ENCODE results near the gene ASB3.

The ASB3 gene

GRCh38 chr2:53813151-53813550 is 26.4 kb upstream of the ASB3 start:
- no peak overlapping the region for H3K4me3 ChIP-seq (ENCODE audit: low read depth, low read length)
- TF ChIP-seq, protein P1, sequence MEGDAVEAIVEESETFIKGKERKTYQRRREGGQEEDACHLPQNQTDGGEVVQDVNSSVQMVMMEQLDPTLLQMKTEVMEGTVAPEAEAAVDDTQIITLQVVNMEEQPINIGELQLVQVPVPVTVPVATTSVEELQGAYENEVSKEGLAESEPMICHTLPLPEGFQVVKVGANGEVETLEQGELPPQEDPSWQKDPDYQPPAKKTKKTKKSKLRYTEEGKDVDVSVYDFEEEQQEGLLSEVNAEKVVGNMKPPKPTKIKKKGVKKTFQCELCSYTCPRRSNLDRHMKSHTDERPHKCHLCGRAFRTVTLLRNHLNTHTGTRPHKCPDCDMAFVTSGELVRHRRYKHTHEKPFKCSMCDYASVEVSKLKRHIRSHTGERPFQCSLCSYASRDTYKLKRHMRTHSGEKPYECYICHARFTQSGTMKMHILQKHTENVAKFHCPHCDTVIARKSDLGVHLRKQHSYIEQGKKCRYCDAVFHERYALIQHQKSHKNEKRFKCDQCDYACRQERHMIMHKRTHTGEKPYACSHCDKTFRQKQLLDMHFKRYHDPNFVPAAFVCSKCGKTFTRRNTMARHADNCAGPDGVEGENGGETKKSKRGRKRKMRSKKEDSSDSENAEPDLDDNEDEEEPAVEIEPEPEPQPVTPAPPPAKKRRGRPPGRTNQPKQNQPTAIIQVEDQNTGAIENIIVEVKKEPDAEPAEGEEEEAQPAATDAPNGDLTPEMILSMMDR (IDR thresholded peaks at IDR 0.05; ENCODE audit: low read depth, low read length), result no peak

GRCh38 chr2:53811601-53812000 is 24.8 kb upstream of the ASB3 start:
- TF ChIP-seq, protein P1 (IDR thresholded peaks at IDR 0.05; ENCODE audit: low read depth, low read length), result no peak
- no peak overlapping the region for H3K4me3 ChIP-seq (ENCODE audit: low read depth, low read length)

DNA sequence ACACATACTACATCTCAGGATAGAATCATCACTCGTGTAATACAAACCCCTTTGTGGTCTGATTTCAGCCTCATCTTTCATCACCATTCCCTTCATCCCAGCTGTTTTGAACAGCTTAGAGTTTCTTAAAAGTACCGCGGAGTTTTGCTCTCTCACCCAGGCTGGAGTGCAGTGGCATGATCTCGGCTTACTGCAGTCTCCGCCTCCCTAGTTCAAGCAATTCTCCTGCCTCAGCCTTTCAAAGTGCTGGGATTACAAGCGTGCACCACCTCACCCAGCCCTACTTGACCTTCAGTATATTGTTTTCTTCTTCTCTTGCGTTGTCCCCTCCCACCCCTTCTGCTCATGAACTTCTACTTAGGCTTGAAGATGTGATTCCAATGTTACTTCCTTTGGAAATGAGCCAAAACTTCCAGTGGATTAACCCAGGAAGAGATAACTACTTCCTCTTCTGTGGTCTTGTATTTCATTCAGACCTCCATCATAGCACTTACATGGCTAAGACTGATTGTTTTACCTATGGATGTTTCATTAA is 15.9 kb upstream of the ASB3 start:
- TF ChIP-seq, protein P1 (IDR thresholded peaks at IDR 0.05; ENCODE audit: low read depth, low read length), result no peak
- H3K4me3 ChIP-seq (ENCODE audit: low read depth, low read length), result no peak overlapping the region

- no peak overlapping the region for H3K4me3 ChIP-seq (ENCODE audit: low read depth, low read length)
- TF ChIP-seq, protein P1 (IDR thresholded peaks at IDR 0.05; ENCODE audit: low read depth, low read length), result no peak
Observed at GRCh38 chr2:53801547-53801946, 14.8 kb upstream of the ASB3 start.

GRCh38 chr2:53793821-53794220 is 7.1 kb upstream of the ASB3 start:
- no peak overlapping the region for H3K4me3 ChIP-seq (ENCODE audit: low read depth, low read length)
- TF ChIP-seq, protein P1 (IDR thresholded peaks at IDR 0.05; ENCODE audit: low read depth, low read length), result no peak

GRCh38 chr2:53793261-53793660 is 6.5 kb upstream of the ASB3 start:
- no peak overlapping the region for H3K4me3 ChIP-seq (ENCODE audit: low read depth, low read length)
- TF ChIP-seq, protein P1 (IDR thresholded peaks at IDR 0.05; ENCODE audit: low read depth, low read length), result no peak

DNA sequence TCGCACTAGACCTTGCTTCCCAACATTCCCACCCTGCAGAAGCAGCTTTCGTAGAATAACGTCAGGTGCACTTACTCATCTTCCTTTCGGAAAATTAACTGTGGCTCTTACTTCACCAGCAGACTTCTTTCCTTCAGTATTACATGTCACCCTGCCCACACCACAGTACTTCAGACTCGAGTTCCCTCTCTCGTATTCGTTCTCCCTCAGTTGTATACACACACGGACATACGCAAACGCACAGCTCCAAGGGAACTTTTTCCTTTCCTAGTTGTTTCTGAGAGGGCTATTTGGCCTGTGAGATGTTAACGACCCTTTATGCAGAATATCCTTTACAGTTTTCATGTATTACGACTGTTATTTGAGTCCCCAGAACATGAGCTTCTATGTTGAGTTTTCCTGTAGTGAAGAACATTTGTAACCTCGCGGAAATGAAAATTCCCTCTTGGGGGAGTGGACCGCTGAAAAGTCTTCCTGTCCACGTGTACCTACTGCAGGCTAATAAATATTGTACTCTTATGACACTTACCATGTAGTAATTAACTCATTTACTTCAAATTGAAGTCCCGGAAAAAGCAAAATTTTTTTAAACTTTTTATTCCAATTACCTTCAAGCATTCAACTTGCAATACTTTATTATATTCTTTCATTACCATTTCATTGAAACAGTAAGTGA is 999 bp upstream of the ASB3 start:
- H3K4me3 ChIP-seq (ENCODE audit: low read depth, low read length), result peak overlapping the region; percentile 88
- TF ChIP-seq, protein P1 (IDR thresholded peaks at IDR 0.05; ENCODE audit: low read depth, low read length), result no peak

All from WI38 (cell line).